ENCODE results near the gene FAM120AOS.

The FAM120AOS gene

DNA sequence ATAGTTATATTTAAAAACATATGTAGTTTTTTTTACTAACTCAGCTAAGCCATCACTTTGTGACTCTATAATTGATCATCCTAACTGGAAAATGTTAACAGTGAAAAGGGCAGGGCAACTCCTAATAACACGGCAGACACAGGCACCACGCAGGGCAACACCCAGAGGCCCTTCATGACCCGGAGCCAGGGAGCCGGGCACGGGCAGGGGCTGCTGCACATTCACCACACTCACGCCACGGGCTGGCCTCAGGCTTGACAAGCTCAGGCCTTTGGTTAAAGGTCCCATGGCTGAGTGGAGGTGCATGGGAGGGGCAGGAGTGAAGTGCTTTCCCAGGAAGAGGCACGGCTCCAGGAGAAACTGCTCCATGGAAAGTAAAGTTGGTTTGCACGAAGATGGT is 54.9 kb downstream of the FAM120AOS start:
- Histone ChIP-seq H3K36me3 (ENCODE audit: control insufficient read depth, insufficient read depth, low read length) (no peaks in the 10 kb centered on the region), H3K4me3 (replicated peaks; ENCODE audit: low read depth, low read length) (no peak overlapping the region), H3K27me3 (replicated peaks; ENCODE audit: control insufficient read depth, insufficient read depth, low read length) (no peaks in the 10 kb centered on the region; the same call in 1 of the 2 replicates)
- TF ChIP-seq, protein P1, sequence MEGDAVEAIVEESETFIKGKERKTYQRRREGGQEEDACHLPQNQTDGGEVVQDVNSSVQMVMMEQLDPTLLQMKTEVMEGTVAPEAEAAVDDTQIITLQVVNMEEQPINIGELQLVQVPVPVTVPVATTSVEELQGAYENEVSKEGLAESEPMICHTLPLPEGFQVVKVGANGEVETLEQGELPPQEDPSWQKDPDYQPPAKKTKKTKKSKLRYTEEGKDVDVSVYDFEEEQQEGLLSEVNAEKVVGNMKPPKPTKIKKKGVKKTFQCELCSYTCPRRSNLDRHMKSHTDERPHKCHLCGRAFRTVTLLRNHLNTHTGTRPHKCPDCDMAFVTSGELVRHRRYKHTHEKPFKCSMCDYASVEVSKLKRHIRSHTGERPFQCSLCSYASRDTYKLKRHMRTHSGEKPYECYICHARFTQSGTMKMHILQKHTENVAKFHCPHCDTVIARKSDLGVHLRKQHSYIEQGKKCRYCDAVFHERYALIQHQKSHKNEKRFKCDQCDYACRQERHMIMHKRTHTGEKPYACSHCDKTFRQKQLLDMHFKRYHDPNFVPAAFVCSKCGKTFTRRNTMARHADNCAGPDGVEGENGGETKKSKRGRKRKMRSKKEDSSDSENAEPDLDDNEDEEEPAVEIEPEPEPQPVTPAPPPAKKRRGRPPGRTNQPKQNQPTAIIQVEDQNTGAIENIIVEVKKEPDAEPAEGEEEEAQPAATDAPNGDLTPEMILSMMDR (IDR thresholded peaks at IDR 0.05; ENCODE audit: insufficient read depth, low read length, poor library complexity, severe bottlenecking): no peak
- no peak for DNase-seq (ENCODE audit: extremely low read depth, insufficient read length)

DNA sequence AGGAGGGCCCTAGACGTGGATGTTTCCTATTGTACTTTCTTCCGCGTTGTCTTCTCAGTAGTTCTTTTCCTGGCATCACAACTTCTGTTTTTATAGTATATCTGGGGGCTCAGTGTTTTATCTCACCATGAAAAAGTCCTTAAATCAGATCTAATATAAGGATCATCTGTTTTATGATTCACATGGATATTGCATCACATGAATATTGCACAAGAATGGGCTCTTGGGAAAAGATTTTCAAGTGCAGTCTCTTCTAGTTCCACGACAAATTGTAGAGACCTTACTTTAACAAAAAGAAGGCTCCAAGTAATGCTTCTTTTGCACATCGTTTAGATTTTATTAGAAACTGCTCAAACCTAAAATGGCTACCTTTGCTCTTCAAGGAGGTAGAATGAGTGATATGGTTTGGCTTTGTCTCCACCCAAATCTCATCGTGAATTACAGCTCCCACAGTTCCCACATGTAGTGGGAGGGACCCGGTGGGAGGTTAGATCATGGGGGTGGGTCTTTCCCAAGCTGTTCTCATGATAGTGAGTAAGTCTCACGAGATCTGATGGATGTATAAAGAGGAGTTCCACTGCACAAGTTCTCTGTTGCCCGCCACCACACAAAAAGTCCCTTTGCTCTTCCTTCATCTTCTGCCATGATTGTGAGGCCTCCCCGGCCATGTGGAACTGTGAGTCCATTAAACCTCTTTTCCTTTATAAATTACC is 55.6 kb downstream of the FAM120AOS start:
- TF ChIP-seq, protein P1 (IDR thresholded peaks at IDR 0.05; ENCODE audit: insufficient read depth, low read length, poor library complexity, severe bottlenecking): no peak
- Histone ChIP-seq H3K4me3 (replicated peaks; ENCODE audit: low read depth, low read length) (no peak overlapping the region), H3K27me3 (replicated peaks; ENCODE audit: control insufficient read depth, insufficient read depth, low read length) (no peaks in the 10 kb centered on the region; the same call in 1 of the 2 replicates), H3K36me3 (ENCODE audit: control insufficient read depth, insufficient read depth, low read length) (no peaks in the 10 kb centered on the region)
- no peak for DNase-seq (ENCODE audit: extremely low read depth, insufficient read length)
